ENCODE results near the gene CCDC88C. TPM values are rescaled to one million over a fixed set of nuclear protein-coding genes. Genes with fewer than 3 reads are reported as not detected.

Gene CCDC88C
- total RNA-seq, 1 donor from 2014 or later = 9.2 TPM

DNA sequence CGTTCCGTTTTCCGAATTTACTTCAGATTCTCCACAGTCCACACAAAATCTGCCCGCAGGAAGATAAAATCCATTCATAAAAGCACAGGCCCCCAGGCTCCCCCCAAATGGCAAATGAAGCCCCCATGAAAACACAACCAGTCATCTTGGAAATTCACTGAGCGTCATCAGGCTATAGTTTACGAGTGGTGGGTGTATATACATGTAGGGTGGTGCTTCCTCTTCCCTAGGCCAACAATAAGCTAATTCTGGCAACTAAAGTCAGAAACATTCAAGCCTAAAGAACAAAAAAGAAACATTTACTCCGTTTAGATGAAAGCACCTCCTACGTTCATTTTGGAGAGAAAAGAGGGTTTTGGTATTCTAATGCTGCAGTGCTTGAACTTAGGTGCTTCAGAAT, 179.0 kb downstream of the CCDC88C start:
- intact Hi-C loops (cut with DNase I) = no loop called here
- DNase-seq (ENCODE audit: low spot score in 2 of 2) = no peak
- H3K9me3 ChIP-seq = peaks cover 0 to 5% of the 10 kb centered on the region in 2 donors
- H3K4me3 ChIP-seq = no peak overlapping the region
- H3K4me1 ChIP-seq = no peaks in the 10 kb centered on the region
- TF ChIP-seq, protein P1, sequence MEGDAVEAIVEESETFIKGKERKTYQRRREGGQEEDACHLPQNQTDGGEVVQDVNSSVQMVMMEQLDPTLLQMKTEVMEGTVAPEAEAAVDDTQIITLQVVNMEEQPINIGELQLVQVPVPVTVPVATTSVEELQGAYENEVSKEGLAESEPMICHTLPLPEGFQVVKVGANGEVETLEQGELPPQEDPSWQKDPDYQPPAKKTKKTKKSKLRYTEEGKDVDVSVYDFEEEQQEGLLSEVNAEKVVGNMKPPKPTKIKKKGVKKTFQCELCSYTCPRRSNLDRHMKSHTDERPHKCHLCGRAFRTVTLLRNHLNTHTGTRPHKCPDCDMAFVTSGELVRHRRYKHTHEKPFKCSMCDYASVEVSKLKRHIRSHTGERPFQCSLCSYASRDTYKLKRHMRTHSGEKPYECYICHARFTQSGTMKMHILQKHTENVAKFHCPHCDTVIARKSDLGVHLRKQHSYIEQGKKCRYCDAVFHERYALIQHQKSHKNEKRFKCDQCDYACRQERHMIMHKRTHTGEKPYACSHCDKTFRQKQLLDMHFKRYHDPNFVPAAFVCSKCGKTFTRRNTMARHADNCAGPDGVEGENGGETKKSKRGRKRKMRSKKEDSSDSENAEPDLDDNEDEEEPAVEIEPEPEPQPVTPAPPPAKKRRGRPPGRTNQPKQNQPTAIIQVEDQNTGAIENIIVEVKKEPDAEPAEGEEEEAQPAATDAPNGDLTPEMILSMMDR (IDR thresholded peaks at IDR 0.05) = no peak
- no peaks in the 10 kb centered on the region for H3K27me3 ChIP-seq
- H3K27ac ChIP-seq = no peak overlapping the region
- no peaks in the 10 kb centered on the region for H3K36me3 ChIP-seq

DNA sequence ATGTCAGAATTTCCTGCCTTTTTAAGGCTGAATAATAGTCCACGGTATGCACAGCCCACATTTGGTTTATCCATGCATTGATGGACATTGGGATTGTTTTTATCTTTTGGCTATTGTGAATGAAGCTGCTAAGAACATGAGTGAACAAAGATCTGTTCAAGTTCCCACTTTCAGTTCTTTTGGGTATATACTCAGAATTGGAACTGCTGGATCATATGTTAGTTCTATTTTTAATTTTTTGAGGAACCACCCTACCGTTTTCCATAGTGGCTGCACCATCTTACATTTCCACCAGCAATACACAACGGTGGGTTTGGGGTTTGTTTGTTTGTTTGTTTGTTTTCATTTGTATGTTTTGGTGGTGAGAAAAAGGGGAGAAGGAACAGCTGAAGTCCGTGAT, 179.5 kb downstream of the CCDC88C start:
- Histone ChIP-seq H3K4me3 (no peak overlapping the region), H3K9me3 (peaks cover 0 to 5% of the 10 kb centered on the region in 2 donors), H3K27me3 (no peaks in the 10 kb centered on the region), H3K36me3 (no peaks in the 10 kb centered on the region), H3K4me1 (no peaks in the 10 kb centered on the region), H3K27ac (no peak overlapping the region)
- DNase-seq (ENCODE audit: low spot score in 2 of 2) = no peak
- intact Hi-C loops (cut with DNase I) = no loop called here
- TF ChIP-seq, protein P1 (IDR thresholded peaks at IDR 0.05) = no peak

DNA sequence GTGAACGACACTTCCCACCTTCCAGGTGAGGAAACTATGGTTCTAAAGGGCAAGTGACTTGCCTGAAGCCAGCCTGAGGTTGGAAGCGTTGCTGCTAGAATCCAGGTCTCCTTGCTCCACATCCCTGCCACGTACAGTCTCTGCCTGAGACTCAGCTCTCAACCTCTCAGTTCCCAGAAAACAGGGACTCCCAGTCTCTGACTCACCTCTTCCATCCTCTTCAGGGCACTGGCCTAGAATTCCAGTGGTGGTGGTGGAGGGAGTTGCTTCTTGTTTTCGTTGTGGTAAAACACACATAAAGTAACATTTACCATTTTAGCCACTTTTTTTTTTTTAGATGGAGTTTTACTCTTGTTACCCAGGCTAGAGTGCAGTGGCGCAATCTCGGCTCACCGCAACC, 180.4 kb downstream of the CCDC88C start:
- intact Hi-C loops (cut with DNase I) = no loop called here
- TF ChIP-seq, protein P1 (IDR thresholded peaks at IDR 0.05) = no peak
- Histone ChIP-seq H3K36me3 (no peaks in the 10 kb centered on the region), H3K4me3 (no peak overlapping the region), H3K4me1 (no peaks in the 10 kb centered on the region), H3K27me3 (no peaks in the 10 kb centered on the region), H3K27ac (no peak overlapping the region), H3K9me3 (peaks cover 0 to 5% of the 10 kb centered on the region in 2 donors)
- no peak for DNase-seq (ENCODE audit: low spot score in 2 of 2)

DNA sequence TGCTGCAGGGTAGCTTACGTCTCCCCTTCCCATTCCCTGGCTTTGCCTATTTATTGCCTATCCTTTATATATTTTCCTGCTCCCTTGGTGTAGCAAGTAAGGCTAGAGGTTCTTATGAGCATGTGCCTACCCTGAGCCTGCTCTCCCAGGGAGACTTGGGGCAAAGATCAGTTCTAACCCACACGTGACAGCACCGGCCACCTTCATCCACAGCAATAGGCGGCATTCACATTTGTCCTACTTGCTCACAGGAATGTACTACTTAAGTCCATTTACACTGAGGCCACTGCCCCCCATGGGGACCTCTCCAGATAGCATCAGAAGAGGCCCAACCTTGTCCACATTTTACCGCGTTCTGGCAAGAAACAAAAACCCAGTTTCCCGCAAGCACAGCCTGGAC, 181.8 kb downstream of the CCDC88C start:
- Histone ChIP-seq H3K4me3 (no peak overlapping the region), H3K27me3 (no peaks in the 10 kb centered on the region), H3K36me3 (no peaks in the 10 kb centered on the region), H3K9me3 (peaks cover 0 to 8% of the 10 kb centered on the region in 2 donors), H3K4me1 (no peaks in the 10 kb centered on the region), H3K27ac (no peak overlapping the region)
- no peak for DNase-seq (ENCODE audit: low spot score in 2 of 2)
- intact Hi-C loops (cut with DNase I) = no loop called here
- TF ChIP-seq, protein P1 (IDR thresholded peaks at IDR 0.05) = no peak

DNA sequence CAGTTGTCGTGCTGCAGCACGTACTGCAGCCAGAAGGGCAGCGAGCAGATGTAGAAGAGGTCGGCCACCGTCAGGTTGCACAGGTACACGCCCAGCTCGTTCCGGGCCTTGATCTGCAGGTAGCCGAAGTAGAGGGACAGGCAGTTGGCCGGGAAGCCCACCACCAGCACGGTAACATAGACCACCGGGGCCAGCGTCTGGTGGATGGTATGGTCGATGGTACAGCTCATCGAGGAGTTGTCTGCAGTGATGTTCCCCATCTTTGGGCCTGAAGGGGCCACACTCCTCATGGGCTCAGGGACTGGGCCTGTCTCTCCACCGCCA, 182.9 kb downstream of the CCDC88C start:
- Histone ChIP-seq H3K9me3 (peaks cover 0 to 9% of the 10 kb centered on the region in 2 donors), H3K4me3 (no peak overlapping the region), H3K27me3 (no peaks in the 10 kb centered on the region), H3K27ac (no peak overlapping the region), H3K4me1 (no peaks in the 10 kb centered on the region), H3K36me3 (no peaks in the 10 kb centered on the region)
- intact Hi-C loops (cut with DNase I) = no loop called here
- no peak for DNase-seq (ENCODE audit: low spot score in 2 of 2)
- TF ChIP-seq, protein P1 (IDR thresholded peaks at IDR 0.05) = no peak

Measured in ascending aorta (tissue), 2 donors.